NOMO-1 treated with DMSO at 0.1 percent for 48 hours (cell line): Measurements from ENCODE around the gene TGM1.

Experiments
- DNase-seq: peaks from one replicate; lab custom pipeline; 2025; ENCODE audit not compliant: unreplicated experiment; lab: John Stamatoyannopoulos, UW

TGM1 gene

GRCh38 chr14:24271134-24271833 lies 8.3 kb upstream of the TGM1 start, which contains the start of gene RABGGTA:
Gene RABGGTA, minus strand, starts transcription at chr14:24271597. Its CDS starts 482 bp downstream, at chr14:24271115.
- DNase-seq = peak; percentile 85

GRCh38 chr14:24270537-24271133 lies 7.7 kb upstream of the TGM1 start:
- DNase-seq = peak; percentile 33

- no peak for DNase-seq
Observed at GRCh38 chr14:24269910-24270536, 7.0 kb upstream of the TGM1 start.

GRCh38 chr14:24269368-24269767 lies 6.4 kb upstream of the TGM1 start:
- DNase-seq = no peak

GRCh38 chr14:24268225-24268624 lies 5.2 kb upstream of the TGM1 start:
- no peak for DNase-seq

GRCh38 chr14:24267516-24267915 lies 4.5 kb upstream of the TGM1 start:
- DNase-seq = no peak

GRCh38 chr14:24266344-24267244 lies 3.6 kb upstream of the TGM1 start:
- DNase-seq = no peak

- no peak for DNase-seq
Observed at GRCh38 chr14:24264298-24264697, 1.3 kb upstream of the TGM1 start.

- DNase-seq = no peak
Observed at GRCh38 chr14:24263848-24264247, 871 bp upstream of the TGM1 start.

- DNase-seq = no peak
Observed at GRCh38 chr14:24261969-24262327, 1.0 kb downstream of the TGM1 start.

- DNase-seq = no peak
Observed at GRCh38 chr14:24261256-24261968, 1.6 kb downstream of the TGM1 start.

- DNase-seq = no peak
Observed at GRCh38 chr14:24260780-24261157, 2.2 kb downstream of the TGM1 start.

- DNase-seq = no peak
Observed at GRCh38 chr14:24260026-24260779, 2.8 kb downstream of the TGM1 start.

- no peak for DNase-seq
Observed at GRCh38 chr14:24259282-24260025, 3.5 kb downstream of the TGM1 start.

GRCh38 chr14:24258548-24259265 lies 4.3 kb downstream of the TGM1 start:
- no peak for DNase-seq

- DNase-seq = no peak
Observed at GRCh38 chr14:24258119-24258518, 4.9 kb downstream of the TGM1 start.

- no peak for DNase-seq
Observed at GRCh38 chr14:24256960-24257359, 6.0 kb downstream of the TGM1 start.

GRCh38 chr14:24255931-24256711 lies 6.9 kb downstream of the TGM1 start:
- DNase-seq = no peak
